GM12872 (cell line): ENCODE results near the gene TMEM30A.

Source experiments
- TF ChIP-seq, protein P1 (sequence below): IDR thresholded peaks from 3 replicates; pipeline ENCODE4 v1.5.1; 2011; ENCODE audit warnings: low read depth, mild to moderate bottlenecking, low read length, moderate library complexity; ENCODE audit not compliant: insufficient read depth

Gene TMEM30A

DNA sequence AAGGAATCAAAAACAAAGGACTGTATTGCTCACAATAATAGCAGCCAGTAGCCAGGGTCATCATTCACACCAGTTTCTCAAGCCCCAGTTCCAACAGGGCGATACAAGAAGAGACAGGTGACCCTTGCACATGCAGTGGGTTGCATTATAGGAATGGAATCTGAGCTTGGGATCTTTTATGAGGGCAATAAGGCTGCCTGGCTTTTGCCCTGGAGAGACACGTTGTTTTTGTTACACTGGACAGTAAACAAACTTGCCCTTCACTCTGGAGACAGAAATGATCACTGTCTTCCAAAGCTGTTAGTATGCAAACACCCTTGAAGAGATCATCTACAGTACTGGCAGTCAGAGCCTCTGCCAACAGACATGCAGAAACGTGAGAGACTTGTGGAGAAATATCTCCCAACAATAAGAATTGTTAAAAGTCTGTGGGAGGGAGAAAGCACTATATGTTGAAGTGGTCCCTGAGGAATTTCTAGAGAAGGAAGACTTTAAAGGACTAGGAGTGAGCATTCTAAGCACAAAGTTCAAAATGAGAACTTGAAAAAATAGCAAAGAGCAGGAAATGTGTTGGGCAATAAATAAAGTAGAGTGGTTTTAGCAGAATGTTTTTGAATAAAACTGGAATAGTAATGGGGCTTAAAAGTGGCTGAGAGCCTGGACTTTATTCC, 72.5 kb downstream of the TMEM30A start:
- TF ChIP-seq, protein P1, sequence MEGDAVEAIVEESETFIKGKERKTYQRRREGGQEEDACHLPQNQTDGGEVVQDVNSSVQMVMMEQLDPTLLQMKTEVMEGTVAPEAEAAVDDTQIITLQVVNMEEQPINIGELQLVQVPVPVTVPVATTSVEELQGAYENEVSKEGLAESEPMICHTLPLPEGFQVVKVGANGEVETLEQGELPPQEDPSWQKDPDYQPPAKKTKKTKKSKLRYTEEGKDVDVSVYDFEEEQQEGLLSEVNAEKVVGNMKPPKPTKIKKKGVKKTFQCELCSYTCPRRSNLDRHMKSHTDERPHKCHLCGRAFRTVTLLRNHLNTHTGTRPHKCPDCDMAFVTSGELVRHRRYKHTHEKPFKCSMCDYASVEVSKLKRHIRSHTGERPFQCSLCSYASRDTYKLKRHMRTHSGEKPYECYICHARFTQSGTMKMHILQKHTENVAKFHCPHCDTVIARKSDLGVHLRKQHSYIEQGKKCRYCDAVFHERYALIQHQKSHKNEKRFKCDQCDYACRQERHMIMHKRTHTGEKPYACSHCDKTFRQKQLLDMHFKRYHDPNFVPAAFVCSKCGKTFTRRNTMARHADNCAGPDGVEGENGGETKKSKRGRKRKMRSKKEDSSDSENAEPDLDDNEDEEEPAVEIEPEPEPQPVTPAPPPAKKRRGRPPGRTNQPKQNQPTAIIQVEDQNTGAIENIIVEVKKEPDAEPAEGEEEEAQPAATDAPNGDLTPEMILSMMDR: no peak

DNA sequence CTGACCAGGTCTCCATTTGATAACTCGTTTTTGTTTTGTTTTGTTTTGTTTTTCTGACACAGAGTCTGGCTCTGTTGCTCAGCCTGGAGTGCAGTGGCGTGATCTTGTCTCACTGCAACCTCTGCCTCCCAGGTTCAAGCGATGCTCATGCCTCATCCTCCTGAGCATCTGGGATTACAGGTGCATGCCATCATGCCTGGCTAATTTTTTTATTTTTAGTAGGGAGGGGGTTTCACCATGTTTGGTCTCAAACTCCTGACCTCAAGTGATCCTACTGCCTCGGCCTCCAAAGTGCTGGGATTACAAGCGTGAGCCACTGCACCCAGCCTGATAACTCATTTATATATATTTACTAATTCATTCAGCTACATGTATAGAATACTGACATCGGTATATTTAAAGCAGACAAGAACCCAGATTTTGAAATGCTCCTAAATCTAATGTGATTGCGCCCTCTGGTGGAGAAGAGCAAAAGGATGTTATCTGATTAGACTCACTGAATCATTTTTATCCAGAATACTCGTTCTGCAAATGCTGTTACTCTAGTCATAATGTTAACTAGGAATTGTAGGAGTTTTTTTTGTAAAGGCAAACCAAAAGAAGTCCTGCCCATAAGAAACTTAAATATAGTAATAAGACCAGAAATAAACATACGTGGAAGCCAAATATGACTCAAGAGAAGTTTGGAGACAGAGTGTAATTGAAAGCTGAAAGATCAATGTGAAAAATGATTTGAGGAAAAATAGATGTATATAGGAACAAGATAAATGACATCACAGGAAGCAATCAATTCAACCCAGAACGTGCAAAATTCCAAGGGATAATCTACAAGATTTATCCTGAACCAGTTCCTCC, 73.5 kb downstream of the TMEM30A start:
- TF ChIP-seq, protein P1: peak; percentile 62

DNA sequence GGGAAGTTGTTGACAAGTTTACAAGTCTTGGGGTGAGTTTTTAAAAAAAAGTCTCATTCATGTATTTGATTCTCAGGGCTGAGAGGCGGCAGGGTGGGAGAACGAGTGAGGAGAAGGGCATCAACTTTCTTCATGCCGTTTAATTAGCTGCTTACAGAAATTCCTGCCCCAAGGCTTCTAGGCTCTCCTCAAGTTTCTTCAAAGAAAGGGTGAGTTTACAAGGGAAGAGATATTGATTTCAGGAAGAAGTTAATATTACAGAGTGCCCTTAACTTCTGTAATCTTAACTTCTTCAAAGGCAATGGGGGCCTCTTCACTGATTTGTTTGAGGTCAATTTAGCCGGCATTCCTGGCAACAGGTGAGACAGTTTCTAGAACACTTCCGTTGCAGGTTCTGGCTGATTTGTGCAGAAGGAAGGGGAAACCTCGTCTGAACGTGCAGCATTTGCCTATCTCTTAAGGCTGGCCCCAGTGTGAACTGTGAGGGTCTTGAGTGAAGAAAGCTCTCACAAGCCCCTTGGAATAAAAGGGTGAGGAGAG, 75.3 kb downstream of the TMEM30A start:
- TF ChIP-seq, protein P1: no peak

DNA sequence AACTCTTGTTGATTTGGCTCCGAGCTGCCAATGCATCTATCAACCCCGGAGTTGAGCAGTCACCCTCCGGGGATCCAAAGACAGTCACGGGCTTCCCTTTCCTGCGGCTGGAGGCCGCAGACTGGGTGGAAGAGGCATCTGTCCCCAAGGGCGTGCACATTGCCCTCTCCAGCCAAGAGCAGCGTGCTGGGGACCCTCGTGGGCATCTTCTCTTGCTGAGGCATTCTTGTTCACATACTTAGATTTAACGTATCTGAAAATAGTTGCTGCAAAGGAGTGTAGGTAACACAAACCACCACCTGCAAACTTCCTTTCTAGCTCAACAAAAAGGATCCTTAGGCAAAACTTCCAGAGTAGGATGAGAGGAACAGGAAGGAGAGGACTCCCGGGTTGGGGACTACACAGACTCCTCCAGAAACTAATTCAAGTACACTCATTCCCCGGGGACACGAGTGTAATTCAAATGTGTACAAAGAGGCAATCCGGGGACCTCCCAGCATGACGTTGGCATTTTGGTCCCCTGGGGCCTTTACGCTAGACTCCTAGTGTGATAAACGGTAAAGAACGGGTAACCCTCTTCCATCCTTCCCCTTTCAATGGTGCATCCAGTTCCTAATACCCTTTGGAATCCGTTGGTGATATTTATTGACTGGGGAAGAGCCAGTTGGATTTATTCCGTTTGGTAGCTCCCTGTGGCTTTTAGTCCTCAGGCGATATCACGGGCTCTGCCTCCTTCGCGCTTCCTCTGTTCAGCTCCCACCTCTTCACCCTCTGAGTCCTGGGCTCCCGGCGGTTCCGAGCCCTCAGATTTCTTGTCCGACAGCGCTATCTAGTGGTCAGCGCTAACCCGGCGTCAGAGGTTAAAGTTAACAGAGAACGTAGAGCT, 76.1 kb downstream of the TMEM30A start:
- TF ChIP-seq, protein P1: peak; percentile 79

DNA sequence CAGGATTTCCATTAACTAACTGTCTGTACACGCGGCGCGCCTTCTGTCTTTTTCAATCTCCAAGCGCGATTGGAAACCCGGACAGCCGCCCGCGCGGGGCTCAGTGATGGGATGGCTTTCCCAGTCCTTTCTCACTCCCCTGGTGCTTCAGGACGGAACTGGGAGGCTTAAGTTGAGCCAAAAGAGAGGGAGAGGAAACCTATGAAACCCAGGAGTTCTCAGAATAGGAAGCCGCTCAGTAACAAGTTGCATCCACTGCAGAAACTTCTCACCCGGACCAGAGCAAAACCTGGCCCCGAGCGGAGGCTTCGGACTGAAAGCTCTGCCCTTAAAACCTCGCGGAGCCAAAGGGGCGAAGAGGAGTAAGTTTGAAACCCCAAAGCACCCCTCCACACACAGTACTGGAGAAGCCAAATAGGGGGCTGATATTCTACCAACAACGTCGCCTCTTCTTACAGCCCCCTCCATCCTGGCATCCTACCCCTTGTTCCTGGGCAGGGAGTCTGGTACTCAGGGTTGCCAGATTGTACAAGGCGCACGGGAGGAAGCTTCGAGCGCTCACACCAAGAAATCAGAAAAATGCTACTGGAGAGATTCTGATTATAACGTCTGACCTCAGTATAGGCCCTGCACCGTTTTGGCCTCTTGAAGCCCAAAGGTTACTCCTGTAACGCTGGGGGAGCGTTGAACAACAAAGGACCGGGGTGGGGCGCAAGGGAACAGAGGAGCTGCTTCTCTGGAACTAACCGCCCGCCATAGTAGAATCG, 77.8 kb downstream of the TMEM30A start:
- TF ChIP-seq, protein P1: no peak

DNA sequence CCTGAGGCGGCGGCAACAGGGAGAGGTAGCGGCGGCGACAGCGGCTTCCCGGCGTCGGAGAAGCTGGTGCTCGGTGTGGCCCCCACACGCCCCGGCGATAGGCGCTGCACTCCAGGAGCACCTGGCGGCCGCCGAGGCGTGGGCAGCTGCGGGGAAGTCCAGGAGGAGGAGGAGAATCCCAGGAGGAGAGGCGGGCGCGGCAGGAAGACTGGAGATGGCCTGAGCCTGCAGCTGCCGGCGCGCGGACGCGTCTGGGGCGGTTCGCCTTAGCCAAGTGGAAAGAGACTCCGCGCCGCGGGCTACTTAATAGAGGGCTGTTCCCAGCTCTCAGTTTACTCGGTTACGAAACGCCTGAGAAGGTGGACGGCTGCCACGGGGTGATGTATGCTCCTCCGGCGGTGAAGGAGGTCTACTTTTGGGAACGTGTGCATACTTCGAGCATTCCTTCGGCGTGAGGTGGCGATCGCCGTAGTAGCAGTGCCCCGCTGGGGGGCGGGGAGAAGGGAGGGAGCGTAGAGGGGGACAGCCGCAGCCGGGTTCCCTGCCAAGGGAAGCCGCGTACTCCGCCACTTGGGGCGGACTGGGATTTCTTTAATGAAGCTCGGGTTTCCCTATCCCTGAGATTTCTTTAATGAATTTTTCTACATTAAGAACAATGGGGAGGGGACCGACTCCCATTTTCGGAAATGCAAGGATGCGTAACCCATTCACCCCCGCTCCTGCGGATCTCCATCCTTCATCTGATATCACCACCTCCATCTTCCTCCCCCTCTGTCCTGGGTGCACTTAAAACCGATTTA, 78.6 kb downstream of the TMEM30A start, which contains the start of gene COL12A1:
Gene COL12A1 (minus strand): TSS at position 278 of the 800 bp plus-strand sequence. CDS start 3,261 bp downstream, outside the sequence.
- TF ChIP-seq, protein P1: no peak
